ENCODE measurements around the gene HIPK2.

HIPK2 gene

GRCh38 chr7:139544645-139545044 lies 233.2 kb downstream of the HIPK2 start:
- no peak for TF ChIP-seq TEAD4 (IDR thresholded peaks at IDR 0.05)
- no peak for TF ChIP-seq RAD21 (IDR thresholded peaks at IDR 0.05; ENCODE audit: low read depth)
- TF ChIP-seq TCF12 (IDR thresholded peaks at IDR 0.05; ENCODE audit: low read depth) = no peak
- no peak for TF ChIP-seq TAF1 (IDR thresholded peaks at IDR 0.05; ENCODE audit: low read depth)
- no peak for TF ChIP-seq MAX (IDR thresholded peaks at IDR 0.05)
- TF ChIP-seq REST (IDR thresholded peaks at IDR 0.05; ENCODE audit: low read depth) = no peak
- no peak for TF ChIP-seq YY1 (IDR thresholded peaks at IDR 0.05; ENCODE audit: low read depth)
- no peak for TF ChIP-seq CREB1 (IDR thresholded peaks at IDR 0.05; ENCODE audit: low read depth)
- TF ChIP-seq USF1 (IDR thresholded peaks at IDR 0.05) = no peak
- TF ChIP-seq NFIC (IDR thresholded peaks at IDR 0.05) = no peak
- TF ChIP-seq EGR1 (IDR thresholded peaks at IDR 0.05) = no peak
- TF ChIP-seq ZBTB7A (IDR thresholded peaks at IDR 0.05; ENCODE audit: low read depth) = no peak
- no peak for TF ChIP-seq CEBPB (IDR thresholded peaks at IDR 0.05)
- no peak for TF ChIP-seq FOXM1 (IDR thresholded peaks at IDR 0.05; ENCODE audit: borderline replicate concordance, low read depth)
- no peak for TF ChIP-seq EP300 (IDR thresholded peaks at IDR 0.05; ENCODE audit: borderline replicate concordance)

DNA sequence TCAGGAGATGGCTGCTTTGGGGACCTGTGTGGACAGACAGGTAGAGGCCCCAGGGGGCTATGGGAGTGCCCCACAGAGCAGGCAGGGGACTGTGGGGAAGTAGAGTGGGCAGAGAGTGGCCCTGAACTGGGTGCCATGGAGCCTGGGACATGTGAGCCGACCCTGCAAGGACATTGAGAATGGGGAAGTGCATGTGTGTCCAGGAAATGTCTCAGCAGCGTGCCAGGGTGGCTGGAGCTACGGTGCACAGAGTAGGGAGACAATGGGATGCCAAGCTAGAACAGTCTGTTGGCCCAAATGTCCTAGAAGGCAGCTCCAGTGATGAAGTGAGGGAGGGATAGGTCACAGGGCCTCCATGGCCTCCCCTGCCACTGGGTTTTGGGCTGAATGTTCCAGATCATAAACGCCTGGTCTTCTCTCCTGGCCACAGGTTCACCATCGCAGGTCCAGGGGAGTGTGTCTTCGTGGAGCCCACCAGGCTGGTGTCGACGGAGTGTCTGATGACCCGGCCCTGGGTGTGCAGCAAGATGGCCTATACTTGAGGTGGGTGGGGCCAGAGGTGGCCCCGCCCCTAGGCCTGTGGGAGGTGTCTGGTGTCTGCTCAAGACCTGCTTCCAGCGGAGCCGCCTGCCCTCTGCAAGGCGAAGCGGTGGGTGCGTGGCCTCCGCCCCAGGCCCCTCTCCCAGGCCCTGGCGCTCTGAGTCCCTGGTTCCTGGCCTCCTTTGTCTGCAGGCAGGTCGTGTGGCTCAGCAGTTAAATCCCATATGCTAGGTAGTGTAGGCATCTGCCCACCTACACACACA lies 233.8 kb downstream of the HIPK2 start:
- TF ChIP-seq USF1 (IDR thresholded peaks at IDR 0.05) (no peak), EGR1 (IDR thresholded peaks at IDR 0.05) (no peak), YY1 (IDR thresholded peaks at IDR 0.05; ENCODE audit: low read depth) (no peak), FOXM1 (IDR thresholded peaks at IDR 0.05; ENCODE audit: borderline replicate concordance, low read depth) (no peak), EP300 (IDR thresholded peaks at IDR 0.05; ENCODE audit: borderline replicate concordance) (no peak), TAF1 (IDR thresholded peaks at IDR 0.05; ENCODE audit: low read depth) (no peak), MAX (IDR thresholded peaks at IDR 0.05) (no peak), CREB1 (IDR thresholded peaks at IDR 0.05; ENCODE audit: low read depth) (no peak), REST (IDR thresholded peaks at IDR 0.05; ENCODE audit: low read depth) (no peak), NFIC (IDR thresholded peaks at IDR 0.05) (no peak), TEAD4 (IDR thresholded peaks at IDR 0.05) (no peak), ZBTB7A (IDR thresholded peaks at IDR 0.05; ENCODE audit: low read depth) (no peak), CEBPB (IDR thresholded peaks at IDR 0.05) (no peak), RAD21 (IDR thresholded peaks at IDR 0.05; ENCODE audit: low read depth) (no peak), TCF12 (IDR thresholded peaks at IDR 0.05; ENCODE audit: low read depth) (no peak)

GRCh38 chr7:139542308-139543151 lies 235.3 kb downstream of the HIPK2 start:
- TF ChIP-seq USF1 (IDR thresholded peaks at IDR 0.05) = peak; percentile 52
- TF ChIP-seq REST (IDR thresholded peaks at IDR 0.05; ENCODE audit: low read depth) = no peak
